GM21723 (cell line): ENCODE results near the gene KRTAP5-3.
"Not testable (repeated sequence)": the region's sequence is repeated elsewhere in the genome, so short reads cannot be mapped to it uniquely, and the experiment has no call there.

Experiments
- ATAC-seq: cut with Tn5 transposase; IDR thresholded peaks from one replicate; pipeline ENCODE4 v1.9.1; 2021; ENCODE audit warnings: mild to moderate bottlenecking, moderate library complexity; ENCODE audit not compliant: unreplicated experiment

Gene KRTAP5-3

DNA sequence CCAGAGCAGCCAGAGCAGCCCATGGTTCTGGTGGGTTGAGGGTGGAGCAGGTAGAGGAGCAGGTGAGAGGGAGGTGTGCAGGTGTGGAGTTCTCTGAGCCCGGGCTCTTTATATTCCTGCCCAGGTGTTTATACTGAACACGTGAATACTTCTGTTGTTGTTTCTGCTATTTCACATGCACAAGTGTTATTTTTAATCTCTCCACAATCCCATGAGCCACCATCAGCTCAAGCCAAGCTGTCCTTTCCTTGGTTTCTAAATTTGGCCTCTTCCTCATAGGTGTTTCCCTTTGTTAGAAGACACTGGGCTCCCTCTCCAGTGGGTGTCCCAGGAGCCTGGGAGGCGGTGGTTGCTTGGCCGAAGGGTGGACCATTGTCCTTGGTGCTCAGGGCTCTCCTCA is at the start of gene KRTAP5-3:
Gene KRTAP5-3, minus strand, starts transcription at position 101 of the 400 bp plus-strand sequence. Its CDS starts 78 bp downstream, at position 23.
- ATAC-seq = no peak

GRCh38 chr11:1656670-1657069 is 48.4 kb upstream of the KRTAP5-3 start:
- ATAC-seq = no peak

DNA sequence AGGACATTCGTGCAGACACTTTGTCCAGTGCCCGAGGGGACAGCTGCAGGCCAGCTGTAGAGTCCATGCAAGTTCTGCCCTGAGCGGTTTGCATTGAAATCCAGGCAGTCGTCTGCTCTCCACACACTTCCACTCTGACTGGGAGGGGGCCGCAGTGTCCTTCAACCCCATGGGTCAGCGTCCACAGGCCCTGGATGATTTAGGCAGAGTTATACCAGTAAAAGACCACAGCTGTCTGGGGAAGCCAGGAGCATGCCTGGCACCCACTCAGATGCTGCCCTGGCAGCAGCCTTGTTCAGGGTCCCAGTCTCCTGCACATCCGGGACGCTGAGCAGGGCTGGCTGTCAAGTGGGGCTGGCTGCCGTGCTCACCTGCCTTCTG is 47.8 kb upstream of the KRTAP5-3 start:
- no peak for ATAC-seq

GRCh38 chr11:1655168-1656060 is 47.2 kb upstream of the KRTAP5-3 start:
- no peak for ATAC-seq

DNA sequence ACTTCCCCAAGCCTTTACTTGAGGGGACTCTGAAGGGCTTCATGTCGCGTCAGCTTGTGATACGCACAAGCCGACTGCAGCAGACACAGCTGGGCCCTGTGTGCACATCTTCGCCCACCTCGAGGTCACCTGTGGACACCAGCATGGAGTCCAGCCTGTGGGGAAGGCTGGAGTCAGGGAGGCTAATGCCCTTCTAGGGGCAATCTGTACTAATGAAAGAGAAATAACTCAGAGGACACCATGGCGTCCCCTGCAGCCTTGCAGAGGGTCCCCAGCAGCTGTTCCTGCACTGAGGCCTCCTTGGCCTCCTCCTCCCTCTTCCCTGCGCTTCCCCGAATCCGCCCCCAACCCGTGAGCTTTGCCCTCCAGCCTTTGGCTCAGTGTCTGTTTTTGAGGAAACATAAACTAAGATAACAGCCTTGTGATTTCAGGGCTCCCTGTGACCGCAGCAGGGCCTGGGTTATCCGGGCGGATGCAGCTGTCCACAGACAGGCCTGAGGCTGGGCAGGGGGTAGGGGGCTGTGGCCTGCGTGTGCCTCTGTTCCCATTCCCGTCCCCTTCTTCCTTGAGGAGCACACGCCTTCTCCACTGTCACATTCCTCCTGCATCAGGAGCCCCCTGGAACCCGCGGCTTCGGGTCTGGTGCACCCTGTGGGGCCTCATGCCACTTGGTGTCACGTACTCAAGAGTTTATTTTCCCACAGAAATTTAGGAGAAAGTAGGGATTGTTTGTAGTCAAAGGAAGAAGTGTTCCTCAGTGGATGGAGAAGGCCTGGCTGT is 46.3 kb upstream of the KRTAP5-3 start:
- no peak for ATAC-seq

- no peak for ATAC-seq
Measured at GRCh38 chr11:1653541-1654387, 45.5 kb upstream of the KRTAP5-3 start.

DNA sequence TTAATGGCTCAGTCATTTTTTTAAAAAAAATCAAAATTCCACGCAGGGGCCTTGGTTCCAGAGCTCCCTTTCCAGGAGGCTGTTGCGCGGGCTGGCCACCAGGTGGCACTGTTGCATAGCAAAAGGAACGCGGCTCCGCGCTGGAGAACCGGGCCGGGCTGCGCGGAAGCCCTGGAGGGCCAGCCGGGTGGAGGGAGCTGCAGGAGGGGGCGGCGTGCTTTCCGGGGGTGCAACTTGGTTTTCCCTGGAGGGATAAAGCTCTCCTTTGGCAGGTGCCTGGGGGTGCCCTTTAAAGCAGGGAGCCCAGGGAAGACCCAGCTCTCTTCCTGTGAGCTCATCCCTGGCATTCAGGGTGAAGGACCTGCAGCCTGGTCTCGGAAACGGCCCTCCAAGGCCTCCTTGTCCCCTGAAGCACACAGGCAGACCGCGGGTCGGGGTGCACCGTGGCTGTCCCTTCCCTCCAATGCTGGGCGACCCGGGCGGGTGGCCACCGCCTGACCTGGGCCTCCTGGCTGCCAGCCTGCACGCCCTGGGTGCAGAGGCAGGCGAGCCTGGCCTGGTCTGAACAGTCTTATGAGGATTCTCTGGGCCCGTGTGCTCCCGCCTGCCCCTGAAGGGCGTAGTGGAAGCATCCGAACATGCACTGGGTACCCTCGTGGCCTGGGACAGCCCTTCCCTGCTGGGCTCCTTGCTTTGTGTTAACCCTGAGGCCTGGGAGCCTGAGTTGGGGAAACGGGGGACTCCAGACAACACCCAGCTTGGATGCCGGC is 44.7 kb upstream of the KRTAP5-3 start:
- ATAC-seq = no peak

- ATAC-seq = no peak
Measured at GRCh38 chr11:1652442-1652770, 44.1 kb upstream of the KRTAP5-3 start.

GRCh38 chr11:1652026-1652425 is 43.8 kb upstream of the KRTAP5-3 start:
- ATAC-seq = no peak

DNA sequence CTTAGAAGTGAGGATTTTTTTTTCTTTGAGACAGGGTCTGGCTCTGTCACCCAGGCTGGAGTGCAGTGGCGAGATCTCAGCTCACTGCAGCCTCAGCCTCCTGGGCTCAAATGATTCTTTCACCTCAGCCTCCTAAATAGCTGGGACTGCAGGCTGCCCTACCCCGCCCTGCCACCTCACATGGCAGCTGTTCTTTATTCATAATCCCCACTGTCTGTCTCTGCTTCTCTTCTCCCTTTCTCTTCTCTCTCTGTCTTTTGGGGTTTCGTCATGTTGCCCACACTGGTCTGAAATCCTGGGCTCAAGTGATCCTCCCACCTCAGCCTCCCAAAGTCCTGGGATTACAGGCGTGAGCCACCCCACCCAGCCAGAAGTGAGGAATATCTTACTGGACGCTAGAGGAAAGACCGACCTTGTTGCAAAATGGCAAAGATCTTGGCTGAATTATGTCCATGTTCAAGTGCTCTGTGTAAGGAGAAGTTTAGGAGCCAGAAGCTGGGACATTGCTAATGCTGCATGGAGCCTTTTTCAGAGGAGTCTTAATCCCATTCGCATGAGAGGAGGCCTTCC is 43.2 kb upstream of the KRTAP5-3 start:
- ATAC-seq = no peak

DNA sequence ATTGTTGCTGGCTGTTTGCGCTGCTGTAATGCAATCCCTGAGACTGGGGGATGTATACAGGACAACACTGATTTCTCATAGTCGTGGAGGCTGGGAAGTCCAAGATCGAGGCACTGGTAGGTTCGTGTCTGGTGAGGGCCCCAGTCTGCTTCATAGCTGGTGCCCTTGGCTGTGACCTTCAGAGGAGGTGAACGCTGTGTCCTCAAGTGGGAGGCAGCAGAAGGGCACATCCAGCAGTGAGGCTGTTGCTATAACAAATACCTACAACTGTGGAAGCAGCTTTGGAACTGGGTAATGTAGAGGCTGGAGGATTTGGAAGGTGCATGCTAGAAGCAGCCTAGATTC is 42.6 kb upstream of the KRTAP5-3 start:
- ATAC-seq = no peak

GRCh38 chr11:1650034-1650917 is 42.0 kb upstream of the KRTAP5-3 start:
- no peak for ATAC-seq

GRCh38 chr11:1648653-1649420 is 40.6 kb upstream of the KRTAP5-3 start:
- ATAC-seq = no peak

DNA sequence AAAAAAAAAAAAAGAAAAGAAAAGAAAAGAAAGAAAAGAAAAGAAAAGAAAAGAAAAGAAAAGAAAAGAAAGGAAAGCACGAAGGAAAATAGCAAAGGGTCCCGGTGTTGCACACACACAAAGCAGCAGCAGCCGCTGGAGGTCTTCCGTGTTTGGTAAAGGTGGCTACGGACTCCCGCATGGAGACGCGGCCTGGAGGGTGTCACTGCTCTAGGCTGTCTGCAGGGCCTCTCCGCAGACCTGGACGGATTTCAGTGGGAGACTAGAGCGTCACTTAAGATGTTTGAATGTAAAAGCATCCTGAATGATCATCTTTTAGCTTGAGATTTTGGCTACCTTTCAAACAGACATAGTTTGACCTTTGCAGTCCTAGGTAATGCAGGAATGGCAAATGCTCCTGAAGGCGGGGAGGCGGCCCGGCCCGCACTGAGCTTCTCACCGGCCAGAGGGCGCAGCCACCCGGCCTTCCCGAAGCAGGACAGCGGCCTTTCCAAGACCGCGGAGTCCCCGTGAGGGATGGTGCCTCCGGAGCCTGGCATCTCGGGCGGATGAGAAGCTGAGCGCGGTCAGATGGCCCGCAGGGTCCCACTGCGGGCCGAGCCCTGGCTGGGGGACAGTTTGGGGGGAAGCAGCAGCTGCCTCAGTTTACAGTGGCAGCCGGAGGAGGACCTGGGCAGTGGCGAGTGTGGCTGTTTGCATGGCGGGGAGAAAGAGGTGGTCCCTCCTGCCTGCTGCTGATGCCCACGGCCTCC is 39.8 kb upstream of the KRTAP5-3 start:
- no peak for ATAC-seq

DNA sequence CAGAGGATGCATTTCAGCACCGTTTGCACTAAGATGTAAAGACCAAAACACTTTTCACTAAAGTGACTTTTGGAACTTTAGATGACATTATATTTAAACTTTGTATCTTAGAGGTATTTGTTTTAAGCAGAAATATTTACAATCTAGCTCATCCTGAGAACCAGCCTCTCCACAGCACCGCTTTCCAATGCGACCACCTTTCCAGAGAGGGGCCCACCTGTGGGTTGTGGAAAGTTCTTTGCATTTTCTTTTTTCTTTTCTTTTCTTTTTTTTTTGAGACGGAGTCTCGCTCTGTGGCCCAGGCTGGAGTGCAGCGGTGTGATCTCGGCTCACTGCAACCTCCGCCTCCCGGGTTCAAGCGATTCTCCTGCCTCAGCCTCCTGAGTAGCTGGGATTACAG is 38.3 kb upstream of the KRTAP5-3 start:
- not testable (repeated sequence) for ATAC-seq

DNA sequence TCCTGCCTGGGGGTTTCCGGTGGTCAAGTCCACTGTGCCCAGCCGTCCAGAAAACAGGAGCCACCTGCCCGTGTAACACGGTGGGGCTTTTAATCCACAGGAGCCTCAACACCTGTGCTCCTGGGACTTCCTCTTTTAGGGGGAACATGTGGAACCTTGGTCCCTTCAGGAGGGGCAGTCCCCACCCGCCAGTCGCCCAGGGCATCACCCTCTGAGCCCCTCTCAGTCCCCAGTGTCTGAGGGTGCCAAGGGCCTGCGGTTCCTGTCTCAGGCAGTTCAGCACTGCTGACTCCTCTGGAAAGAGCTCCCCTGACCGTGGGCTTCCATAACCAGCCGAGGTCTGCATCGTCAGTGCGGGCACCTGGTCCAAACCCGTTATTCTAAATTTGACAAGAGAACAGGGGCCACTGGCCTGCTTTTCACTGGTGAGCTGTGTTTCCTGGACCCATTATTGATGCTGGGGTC is 37.1 kb upstream of the KRTAP5-3 start:
- no peak for ATAC-seq

DNA sequence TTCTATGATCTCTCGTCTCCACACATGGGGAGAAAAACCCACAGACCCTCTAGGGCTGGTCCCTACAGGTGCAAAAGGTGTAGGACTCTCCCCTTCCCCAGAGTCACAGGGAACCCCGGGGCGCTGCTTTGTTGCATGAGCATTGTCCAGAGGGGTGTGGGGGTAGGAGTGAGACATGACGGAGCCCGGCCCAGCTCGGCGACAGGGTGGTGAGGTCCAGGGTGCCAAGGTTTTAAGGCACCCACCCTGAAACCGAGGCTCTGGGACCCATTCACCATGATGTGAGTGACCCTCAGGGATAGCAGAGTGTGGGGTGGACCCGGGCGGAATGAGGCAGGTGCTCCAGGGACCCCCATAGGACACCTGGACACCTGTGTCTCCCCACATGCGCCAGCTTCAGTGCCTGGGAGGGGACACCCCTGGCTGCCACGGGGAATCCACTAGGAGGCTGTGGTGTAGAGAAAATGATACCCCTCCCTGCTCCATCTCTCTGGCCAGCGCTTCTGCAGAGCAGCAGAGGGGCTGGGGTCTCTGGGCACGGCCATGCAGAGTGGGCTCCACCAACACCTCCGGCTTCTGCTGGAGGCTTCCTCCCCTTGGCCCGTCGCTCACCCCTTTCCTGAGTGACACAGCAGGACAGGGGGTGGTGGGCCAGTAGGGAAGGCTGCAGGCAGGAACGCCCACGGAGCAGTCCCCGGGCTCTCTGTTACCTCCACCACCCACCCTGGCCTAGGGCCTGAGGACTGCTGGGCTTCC is 36.5 kb upstream of the KRTAP5-3 start:
- ATAC-seq = no peak
